ENCODE results near the gene SMC5. TPM values are rescaled to one million over a fixed set of nuclear protein-coding genes. Genes with fewer than 3 reads are reported as not detected.

SMC5 gene
- polyA plus RNA-seq, 1 donor = 30.0 TPM

Other genes with a start within 250 kb of the SMC5 start
- gene MAMDC2, start 215.1 kb upstream of the SMC5 start, polyA plus RNA-seq (ENCODE audit: insufficient read length) = 5.4 TPM
- gene KLF9, start 155.7 kb downstream of the SMC5 start, polyA plus RNA-seq (ENCODE audit: insufficient read length) = 2.0 TPM

Measured in hindlimb muscle (tissue), 1 donor.